ENCODE data around the gene SEC14L5. TPM values are rescaled to one million over a fixed set of nuclear protein-coding genes. Genes with fewer than 3 reads are reported as not detected.

SEC14L5 gene
- total RNA-seq, 1 donor from 2014 or later = 0.05 TPM

DNA sequence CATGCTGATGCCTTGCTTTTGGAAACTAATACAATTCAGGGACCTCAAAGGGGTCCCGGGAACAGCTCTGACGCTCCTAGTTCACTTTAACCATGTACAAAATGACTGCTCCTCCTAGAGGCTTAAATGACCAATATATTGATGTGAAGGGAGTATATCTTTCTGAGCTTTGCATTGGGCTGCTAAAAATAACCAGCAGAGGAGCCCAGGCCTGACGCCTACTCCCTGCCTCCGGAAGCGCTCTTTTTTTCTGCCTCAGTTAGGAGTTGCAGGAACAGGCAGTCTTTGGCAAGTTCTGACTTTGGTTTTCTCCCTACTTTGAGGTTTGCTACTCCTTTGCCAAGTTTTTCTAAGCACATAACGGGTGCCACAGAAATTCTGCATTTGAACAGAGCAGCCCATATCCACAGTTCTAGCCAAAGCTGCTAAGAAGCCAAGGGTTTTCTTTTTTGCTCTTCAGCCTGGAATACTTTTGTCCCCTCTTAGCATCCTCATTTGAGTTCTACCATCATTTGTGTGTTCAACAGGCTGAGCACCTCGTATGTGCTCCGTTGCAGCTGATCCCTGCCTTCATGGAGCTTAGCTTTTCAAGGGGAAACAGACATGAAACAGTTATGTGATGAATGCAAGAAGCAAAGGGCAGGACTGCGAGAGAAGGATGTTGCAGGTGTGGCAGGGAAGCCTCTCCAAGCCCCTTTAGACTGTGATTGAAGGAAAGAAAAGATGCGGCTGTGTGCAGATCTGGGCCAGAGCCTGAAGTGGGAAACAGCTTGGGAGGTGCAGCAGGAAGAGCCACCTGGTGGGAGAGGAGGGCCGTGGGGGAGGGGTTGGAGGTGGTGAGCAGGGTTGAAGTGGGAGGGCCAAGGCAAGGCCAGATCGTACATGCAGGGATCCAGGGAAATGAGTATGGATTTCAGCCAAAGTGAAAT is 78.4 kb downstream of the SEC14L5 start:
- no peak overlapping the region for H3K4me3 Mint-ChIP-seq (ENCODE audit: unreplicated experiment)
- DNase-seq (ENCODE audit: low spot score) = no peak
- TF ChIP-seq, protein P1, sequence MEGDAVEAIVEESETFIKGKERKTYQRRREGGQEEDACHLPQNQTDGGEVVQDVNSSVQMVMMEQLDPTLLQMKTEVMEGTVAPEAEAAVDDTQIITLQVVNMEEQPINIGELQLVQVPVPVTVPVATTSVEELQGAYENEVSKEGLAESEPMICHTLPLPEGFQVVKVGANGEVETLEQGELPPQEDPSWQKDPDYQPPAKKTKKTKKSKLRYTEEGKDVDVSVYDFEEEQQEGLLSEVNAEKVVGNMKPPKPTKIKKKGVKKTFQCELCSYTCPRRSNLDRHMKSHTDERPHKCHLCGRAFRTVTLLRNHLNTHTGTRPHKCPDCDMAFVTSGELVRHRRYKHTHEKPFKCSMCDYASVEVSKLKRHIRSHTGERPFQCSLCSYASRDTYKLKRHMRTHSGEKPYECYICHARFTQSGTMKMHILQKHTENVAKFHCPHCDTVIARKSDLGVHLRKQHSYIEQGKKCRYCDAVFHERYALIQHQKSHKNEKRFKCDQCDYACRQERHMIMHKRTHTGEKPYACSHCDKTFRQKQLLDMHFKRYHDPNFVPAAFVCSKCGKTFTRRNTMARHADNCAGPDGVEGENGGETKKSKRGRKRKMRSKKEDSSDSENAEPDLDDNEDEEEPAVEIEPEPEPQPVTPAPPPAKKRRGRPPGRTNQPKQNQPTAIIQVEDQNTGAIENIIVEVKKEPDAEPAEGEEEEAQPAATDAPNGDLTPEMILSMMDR (IDR thresholded peaks at IDR 0.05; ENCODE audit: unreplicated experiment) = no peak
- H3K9me3 Mint-ChIP-seq (ENCODE audit: unreplicated experiment) = no peaks in the 10 kb centered on the region
- H3K4me1 Mint-ChIP-seq (ENCODE audit: unreplicated experiment) = peaks cover 9% of the 10 kb centered on the region
- H3K36me3 Mint-ChIP-seq (ENCODE audit: low read depth, unreplicated experiment) = peaks cover 6% of the 10 kb centered on the region
- H3K27me3 Mint-ChIP-seq (ENCODE audit: unreplicated experiment) = peaks cover 14% of the 10 kb centered on the region
- no peak overlapping the region for H3K27ac Mint-ChIP-seq (ENCODE audit: unreplicated experiment)

DNA sequence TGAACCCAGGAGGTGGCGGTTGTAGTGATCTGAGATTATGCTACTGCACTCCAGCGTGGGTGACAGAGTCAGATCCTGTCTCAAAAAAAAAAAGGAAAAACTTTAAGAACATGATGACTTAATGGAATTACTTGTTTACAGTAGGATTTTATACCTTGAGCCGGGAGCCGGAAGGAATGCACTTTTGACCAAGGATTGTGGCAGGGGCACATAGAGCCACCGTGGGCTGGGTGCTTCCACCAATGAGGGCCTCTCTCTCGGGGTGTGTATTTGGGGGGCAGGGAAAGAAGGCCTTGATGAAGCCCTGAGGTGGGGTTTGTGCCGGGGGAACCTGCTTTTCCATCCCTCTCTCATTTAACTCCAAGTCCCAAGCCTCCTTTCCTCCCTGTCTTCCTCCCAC is 82.3 kb downstream of the SEC14L5 start:
- H3K36me3 Mint-ChIP-seq (ENCODE audit: low read depth, unreplicated experiment) = no peaks in the 10 kb centered on the region
- H3K27ac Mint-ChIP-seq (ENCODE audit: unreplicated experiment) = no peak overlapping the region

DNA sequence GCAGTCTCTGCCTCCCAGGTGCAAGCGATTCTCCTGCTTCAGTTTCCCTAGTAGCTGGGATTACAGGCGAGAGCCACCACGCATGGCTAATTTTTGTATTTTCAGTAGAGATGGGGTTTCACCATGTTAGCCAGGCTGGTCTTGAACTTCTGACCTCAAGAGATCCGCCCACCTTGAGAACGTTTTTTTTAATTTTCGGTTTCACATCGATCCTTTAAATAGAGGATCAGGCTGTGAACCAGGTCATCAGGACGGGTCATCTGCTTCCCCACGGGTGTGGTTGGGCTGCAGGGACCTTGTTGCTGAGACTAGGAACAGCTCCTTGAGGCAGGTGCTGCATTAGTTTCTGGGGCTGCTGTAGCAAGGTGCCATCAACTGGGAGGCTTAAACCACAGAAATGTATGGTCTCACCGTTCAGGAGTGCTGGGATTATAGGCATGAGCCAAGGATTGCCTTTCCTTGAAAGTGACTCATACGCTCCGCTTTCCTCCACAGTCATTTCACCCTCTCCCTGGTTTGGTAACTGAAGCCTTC is 83.5 kb downstream of the SEC14L5 start:
- Mint-ChIP-seq H3K36me3 (ENCODE audit: low read depth, unreplicated experiment) (no peaks in the 10 kb centered on the region), H3K27ac (ENCODE audit: unreplicated experiment) (no peak overlapping the region), H3K9me3 (ENCODE audit: unreplicated experiment) (no peaks in the 10 kb centered on the region), H3K4me3 (ENCODE audit: unreplicated experiment) (no peak overlapping the region), H3K4me1 (ENCODE audit: unreplicated experiment) (no peaks in the 10 kb centered on the region), H3K27me3 (ENCODE audit: unreplicated experiment) (peaks cover 7% of the 10 kb centered on the region)
- no peak for DNase-seq (ENCODE audit: low spot score)
- TF ChIP-seq, protein P1 (IDR thresholded peaks at IDR 0.05; ENCODE audit: unreplicated experiment) = no peak

More for the DNA sequence above, 82.3 kb downstream of the SEC14L5 start:
- TF ChIP-seq, protein P1 (IDR thresholded peaks at IDR 0.05; ENCODE audit: unreplicated experiment) = no peak
- Mint-ChIP-seq H3K4me1 (ENCODE audit: unreplicated experiment) (no peaks in the 10 kb centered on the region), H3K9me3 (ENCODE audit: unreplicated experiment) (no peaks in the 10 kb centered on the region), H3K4me3 (ENCODE audit: unreplicated experiment) (no peak overlapping the region), H3K27me3 (ENCODE audit: unreplicated experiment) (peaks cover 12% of the 10 kb centered on the region)
- DNase-seq (ENCODE audit: low spot score) = no peak

DNA sequence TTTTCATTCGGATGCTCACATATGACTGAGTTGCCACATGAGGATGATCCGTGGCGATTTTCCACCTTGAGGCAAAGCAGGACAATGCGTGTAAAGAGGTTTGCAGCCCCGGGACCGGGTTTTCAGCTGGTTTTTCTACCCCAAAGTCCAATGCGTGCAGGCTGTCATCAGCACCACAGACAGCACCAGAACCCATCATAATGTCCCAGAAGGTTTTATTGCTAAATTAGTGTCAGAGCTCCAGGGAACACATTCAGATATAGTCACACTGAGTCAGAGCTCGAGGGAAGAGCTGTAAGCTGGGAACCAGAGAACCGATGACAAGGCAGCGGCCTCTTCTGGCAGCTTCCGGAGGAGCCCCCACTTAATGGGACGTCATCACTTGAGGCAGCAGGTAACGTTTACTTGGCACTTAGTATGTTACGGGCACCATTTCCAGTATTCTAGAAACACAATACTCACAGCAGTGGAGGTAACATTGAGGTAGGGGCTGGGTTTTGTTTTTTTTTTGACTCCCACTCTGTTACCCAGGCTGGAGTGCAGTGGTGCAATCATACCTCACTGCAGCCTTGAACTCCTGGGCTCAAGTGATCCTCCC is 84.5 kb downstream of the SEC14L5 start:
- Mint-ChIP-seq H3K4me1 (ENCODE audit: unreplicated experiment) (no peaks in the 10 kb centered on the region), H3K27ac (ENCODE audit: unreplicated experiment) (no peak overlapping the region), H3K9me3 (ENCODE audit: unreplicated experiment) (no peaks in the 10 kb centered on the region), H3K27me3 (ENCODE audit: unreplicated experiment) (peaks cover 7% of the 10 kb centered on the region), H3K4me3 (ENCODE audit: unreplicated experiment) (no peak overlapping the region), H3K36me3 (ENCODE audit: low read depth, unreplicated experiment) (no peaks in the 10 kb centered on the region)
- DNase-seq (ENCODE audit: low spot score) = no peak
- TF ChIP-seq, protein P1 (IDR thresholded peaks at IDR 0.05; ENCODE audit: unreplicated experiment) = no peak

All from endothelial cell (in vitro differentiated cells).